Measurements from ENCODE around the gene TREM1.
"Not testable (repeated sequence)": the region's sequence is repeated elsewhere in the genome, so short reads cannot be mapped to it uniquely, and the experiment has no call there.

TREM1 gene

GRCh38 chr6:41286544-41287346, at the start of gene TREM1:
Gene TREM1, minus strand, starts transcription at chr6:41286682. Its CDS starts 27 bp downstream, at chr6:41286655.
- peak; percentile 33 for DNase-seq (ENCODE audit: low spot score)

GRCh38 chr6:41335943-41336342, 49.5 kb upstream of the TREM1 start:
- no peak for DNase-seq (ENCODE audit: low spot score)

GRCh38 chr6:41335296-41335695, 48.8 kb upstream of the TREM1 start, which contains the start of gene NCR2:
Gene NCR2, plus strand, starts transcription at chr6:41335608. Its CDS starts 269 bp downstream, at chr6:41335877.
- no peak for DNase-seq (ENCODE audit: low spot score)

DNA sequence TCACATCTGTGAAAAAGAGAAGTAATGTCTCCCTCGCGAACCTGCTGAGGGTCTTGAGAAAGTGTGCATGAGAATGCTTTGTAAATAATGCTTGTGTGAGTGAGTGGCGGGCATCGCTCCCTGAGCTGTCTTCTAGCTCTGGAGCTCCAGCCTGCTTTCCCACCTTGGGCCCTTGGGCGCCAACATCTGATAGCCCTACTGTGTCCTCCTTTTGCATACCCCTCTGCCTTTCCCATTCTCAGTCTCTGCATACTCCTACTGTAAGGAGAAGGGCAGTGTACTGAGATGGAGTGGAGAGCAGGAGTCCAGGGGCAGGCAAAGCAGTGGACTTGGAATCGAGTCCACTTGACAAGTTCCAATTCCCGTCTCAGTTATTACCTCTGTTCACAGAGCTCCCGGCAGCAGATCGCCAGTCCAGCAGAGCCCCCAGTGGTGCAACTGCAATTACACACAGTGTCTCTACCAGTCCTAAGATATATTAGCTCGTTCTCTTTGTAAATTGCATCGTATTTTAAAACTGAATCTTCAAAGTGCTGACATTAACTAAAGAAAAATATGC, 48.1 kb upstream of the TREM1 start:
- DNase-seq (ENCODE audit: low spot score), result no peak

DNA sequence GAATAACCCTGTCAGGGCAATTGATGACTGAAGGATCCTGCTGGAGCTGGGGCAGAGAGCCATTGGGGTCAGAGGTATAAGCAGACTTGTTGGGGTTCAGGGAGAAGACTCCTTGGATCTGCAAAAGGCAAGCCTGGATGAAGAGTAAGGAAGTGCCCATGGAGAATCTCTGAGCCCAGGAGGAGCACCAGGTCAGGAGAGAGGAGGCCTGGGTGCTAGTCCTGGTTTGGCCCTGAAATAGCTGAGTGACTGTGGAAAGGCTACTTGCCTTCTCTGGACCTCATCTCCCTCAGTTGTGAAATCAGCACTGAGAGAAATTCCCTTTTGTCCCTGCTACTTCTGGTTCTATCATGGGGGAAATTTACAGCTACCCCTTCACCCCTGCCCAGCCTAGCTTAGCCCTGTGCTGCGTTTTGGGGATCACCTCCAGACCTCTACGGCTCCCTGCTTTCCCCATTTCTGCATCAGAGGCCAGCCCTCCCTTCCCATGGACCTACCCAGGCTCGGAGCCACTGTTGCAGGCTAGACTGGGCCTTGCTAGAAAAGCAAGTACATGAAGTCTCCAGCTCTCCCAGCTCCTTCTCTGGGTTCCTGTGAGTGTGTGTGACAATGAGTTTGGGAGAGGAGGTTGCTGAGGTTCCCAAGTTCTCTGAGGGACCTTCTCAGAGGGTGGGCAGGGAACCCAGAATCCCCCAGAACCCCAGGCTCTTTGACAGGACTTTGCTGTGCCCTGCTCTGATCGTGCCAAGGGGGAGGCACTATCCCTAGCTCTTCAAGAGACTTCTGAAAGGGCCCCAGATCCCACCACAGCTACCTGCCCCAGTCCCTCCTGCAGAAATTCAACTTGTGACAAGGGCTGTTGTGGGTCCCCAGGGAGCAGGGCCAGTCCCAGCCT, 46.6 kb upstream of the TREM1 start:
- DNase-seq (ENCODE audit: low spot score), result no peak

- DNase-seq (ENCODE audit: low spot score), result no peak
Observed at GRCh38 chr6:41332241-41332640, 45.8 kb upstream of the TREM1 start.

DNA sequence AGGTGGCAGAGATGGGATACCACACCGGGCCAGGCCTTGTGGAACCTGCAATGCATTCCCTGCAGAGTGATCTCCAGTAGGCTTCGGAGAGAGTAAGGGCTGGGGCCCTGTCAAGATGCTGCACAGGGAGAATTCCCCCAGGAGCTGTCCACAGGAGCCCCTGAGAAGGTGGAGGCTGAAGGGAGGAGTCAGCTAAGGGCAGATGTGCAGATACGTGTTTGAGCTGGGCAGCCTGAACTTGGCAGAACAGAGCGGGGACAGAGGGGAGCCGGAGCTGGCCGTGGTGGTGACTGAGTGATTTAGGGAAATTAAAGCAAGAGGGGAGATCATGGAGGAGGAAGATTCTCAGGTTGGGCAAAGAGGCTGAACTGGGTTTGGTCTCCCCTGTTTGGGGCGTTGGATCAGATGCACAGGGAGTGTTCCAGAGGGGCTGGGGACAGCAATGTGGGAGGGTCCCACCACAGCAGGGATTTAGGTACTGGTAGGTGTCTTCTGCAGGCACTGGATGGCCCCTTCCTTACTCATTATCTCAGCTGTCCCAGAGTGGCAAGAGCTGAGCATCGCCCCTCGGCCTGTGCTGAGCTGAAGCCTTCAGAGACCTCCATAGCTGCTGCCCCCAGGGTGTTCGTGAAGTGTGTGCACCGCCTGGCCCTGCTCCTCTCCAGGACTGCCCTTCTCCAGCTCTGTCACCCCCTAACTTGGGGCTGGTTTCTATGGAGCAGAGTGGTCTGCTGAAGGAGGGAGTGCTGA, 45.1 kb upstream of the TREM1 start:
- no peak for DNase-seq (ENCODE audit: low spot score)

DNA sequence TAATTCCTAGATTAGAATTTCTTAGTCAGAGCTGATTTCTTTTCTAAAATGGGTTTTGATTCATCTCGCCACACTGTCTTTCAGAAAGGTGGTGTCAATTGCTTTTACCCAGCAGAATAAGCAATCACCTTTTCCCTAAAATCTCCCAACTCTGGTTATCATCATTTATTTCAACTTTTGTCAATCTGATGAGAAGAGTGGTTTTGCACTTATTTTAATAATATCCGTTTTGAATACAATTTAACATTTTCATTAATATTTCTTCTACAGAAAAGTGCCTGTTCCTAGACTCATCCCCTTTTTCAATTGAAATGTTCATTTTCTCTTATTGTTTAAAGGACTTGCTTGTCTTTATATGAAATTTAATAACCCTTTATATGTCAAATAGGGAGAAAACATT, 40.7 kb upstream of the TREM1 start:
- DNase-seq (ENCODE audit: low spot score), result no peak

GRCh38 chr6:41326092-41326491, 39.6 kb upstream of the TREM1 start:
- no peak for DNase-seq (ENCODE audit: low spot score)

DNA sequence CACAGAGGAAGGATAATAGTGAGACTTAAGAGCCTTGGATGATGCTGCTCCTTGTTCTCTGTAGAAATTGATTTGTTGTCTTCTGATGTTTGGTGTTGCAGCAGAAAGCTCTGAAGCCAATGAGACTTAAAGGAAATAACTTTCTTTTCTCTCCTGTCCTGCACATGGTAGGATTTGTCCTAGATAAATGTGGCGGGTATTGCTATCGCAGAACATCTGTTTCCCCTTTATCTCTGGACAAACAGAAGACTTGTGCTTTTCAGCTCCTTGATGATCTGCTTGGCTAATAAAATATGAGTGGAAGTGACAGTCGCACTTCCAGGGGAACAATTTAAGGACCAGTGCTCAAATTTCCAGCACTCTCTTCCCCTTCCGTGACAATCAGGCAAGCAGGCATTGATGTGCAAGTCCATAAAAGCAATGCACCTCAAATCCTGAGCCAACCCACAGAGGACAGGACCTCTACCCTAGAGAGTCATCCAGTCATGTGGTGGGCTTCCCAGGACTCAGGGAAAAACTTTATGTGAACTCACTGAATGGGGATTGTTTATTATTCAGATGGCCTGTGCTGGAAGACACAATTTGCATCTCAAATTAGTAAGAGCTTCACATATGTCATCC, 39.1 kb upstream of the TREM1 start:
- DNase-seq (ENCODE audit: low spot score), result no peak

DNA sequence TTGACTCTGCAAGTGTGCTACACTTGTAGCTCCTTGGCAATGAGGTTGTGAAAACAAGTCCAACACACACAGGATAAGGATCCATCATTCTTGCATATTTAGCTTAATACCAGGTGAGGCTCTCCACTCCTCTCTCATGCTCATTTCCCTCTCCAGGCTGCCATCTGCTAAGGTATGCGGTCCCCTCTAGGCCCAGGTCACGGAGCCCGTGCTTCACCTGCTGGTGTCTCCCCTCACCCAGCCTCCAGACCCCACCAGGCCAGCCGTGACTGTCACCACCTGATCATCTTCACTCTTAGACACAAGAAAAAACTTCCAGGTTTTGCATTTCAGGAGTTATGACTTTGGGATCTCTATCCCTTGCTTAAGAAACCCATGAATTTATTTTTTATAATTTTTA, 34.7 kb upstream of the TREM1 start:
- no peak for DNase-seq (ENCODE audit: low spot score)

GRCh38 chr6:41318654-41319565, 32.4 kb upstream of the TREM1 start:
- DNase-seq (ENCODE audit: low spot score), result peak; percentile 86

DNA sequence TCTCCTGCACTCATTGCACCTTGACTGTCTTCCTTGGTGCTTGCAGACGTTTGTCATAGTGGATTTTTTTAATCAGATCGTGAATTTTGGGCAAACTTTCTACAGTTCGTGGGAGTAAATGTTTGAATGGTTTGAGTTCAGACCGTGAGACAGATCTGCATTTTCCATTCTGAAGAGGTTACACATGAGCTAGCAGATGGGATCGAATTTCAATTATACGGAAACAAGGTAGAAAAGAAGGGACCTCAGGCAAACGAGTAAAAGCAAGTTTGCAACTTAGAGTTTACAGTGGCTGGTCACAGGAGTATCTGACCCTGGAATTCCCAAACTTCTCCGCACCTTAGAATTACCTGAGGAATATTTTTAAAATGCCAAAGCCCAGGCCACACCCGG, 31.8 kb upstream of the TREM1 start:
- no peak for DNase-seq (ENCODE audit: low spot score)

DNA sequence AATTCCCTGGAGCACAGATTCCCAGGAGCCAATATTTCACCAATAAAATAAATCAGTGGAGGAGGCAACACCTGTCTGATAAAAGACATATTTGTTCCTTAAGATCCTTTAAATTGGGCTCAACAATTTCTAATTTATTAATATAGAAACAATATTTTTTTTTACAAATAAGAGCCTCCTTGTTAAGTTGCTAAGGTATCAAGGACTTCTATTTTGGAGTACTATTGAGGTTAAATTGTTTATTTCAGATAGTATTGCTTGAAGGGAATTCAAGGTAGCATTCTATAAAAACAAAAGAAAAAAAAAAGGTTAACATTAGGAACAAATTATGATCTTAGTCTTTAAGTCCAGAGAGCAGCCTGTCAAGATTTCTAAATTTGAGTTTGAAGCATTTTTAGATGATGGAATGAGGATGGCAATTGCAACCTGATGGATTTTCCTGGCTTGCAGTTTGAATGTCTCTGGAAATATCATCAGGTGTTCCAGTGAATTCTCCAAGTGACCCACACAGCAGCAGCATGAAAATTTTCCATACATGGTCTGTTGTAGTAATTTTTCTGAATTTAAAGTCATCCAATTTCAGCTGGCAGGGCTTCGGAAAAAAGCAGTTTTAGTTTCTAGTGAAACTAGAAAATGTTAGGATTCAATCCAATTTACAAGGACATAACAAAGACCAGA, 29.6 kb upstream of the TREM1 start:
- DNase-seq (ENCODE audit: low spot score), result no peak

- no peak for DNase-seq (ENCODE audit: low spot score)
Observed at GRCh38 chr6:41315203-41315602, 28.7 kb upstream of the TREM1 start.

- peak; percentile 33 for DNase-seq (ENCODE audit: low spot score)
Observed at GRCh38 chr6:41306187-41306854, 19.8 kb upstream of the TREM1 start.

DNA sequence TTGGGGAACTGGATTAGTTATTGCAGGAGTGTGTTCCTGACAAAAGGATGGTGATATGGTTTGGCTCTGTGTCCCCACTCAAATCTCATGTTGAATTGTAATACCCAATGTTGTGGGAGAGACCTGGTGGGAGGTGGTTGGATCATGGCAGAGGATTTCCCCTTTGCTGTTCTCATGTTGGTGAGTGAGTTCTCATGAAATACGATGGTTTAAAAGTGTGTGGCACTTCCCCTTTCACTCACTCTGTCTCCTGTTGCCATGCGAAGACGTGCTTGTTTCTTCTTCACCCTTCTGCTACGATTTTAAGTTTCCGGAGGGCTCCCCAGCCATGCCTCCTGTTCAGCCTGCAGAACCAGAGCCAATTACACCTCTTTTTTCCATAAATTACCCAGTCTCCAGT, 16.2 kb upstream of the TREM1 start:
- peak; percentile 17 for DNase-seq (ENCODE audit: low spot score)

DNA sequence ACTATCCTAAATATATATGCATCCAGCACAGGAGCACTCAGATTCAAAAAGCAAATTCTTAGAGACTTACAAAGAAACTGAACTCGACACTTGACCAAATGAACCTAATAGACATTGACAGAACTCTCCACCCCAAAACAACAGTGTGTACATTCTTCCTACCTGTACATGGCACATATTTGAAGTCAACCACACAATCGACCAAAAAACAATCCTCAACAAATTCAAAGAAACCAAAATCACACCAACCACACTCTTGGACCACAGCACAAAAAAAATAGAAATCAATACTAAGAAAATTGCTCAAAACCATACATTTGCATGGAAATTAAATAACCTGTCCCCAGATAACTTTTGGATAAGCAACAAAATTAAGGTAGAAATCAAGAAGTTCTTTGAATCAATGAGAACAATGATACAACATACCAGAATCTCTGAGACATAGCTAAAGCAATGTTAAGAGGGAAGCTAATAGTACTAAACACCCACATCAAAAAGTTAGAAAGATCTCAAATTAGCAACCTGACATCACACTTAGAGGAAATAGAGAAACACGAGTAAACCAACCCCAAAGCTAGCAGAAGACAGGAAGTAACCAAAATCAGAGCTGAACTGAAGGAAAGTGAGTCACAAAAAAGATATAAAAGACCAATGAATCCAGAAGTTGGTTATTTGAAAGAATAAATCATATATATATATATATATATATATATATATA, 12.5 kb upstream of the TREM1 start:
- no peak for DNase-seq (ENCODE audit: low spot score)

DNA sequence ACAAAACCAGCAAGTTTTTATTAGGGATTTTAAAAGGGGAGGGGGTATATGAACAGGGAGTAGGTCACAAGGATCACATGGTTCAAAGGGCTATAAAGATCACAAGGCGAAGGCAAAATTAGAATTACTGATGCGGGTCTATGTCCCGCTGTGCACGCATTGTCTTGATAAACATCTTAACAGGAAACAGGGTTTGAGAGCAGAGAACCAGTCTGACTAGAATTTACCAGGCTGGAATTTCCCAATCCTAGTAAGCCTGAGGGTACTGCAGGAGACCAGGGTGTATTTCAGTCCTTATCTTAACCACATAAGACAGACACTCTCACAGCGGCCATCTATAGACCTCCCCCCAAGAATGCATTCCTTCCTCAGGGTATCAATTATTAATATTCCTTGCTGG, 10.8 kb upstream of the TREM1 start:
- not testable (repeated sequence) for DNase-seq (ENCODE audit: low spot score)
